Activated B cell treated with CpG ODN at 0.5 μM for 24 hours (primary cell): ENCODE results near the gene PRKCE. TPM values are rescaled to one million over a fixed set of nuclear protein-coding genes. Genes with fewer than 3 reads are reported as not detected.
A peak's percentile ranks its signal among the peaks of the same experiment; 100 is the strongest.

Experiments
- ATAC-seq: fragments of 200-7000 bp; cut with Tn5 transposase; one replicate; pipeline ENCODE4 v1.10.0; 2021; ENCODE audit warnings: low read depth, mild to moderate bottlenecking, moderate library complexity
- CTCF ChIA-PET: fragments of 350-600 bp; sonication (Branson Sonifier 250); formaldehyde crosslinking; loops from one replicate; lab custom pipeline; 2021; ENCODE audit warnings: antibody characterized with exemption; lab: Charles Lee
- POLR2A ChIA-PET: fragments of 350-600 bp; sonication (Branson Sonifier 250); formaldehyde crosslinking; loops from one replicate; lab custom pipeline; 2021; ENCODE audit warnings: antibody characterized with exemption; lab: Charles Lee
- DNase-seq: peaks from one replicate; pipeline ENCODE4 v3.0.0; 2022
- H3K27ac Mint-ChIP-seq: one replicate; pipeline ENCODE4 v1.8.0; 2020; ENCODE audit warnings: mixed read lengths
- H3K27me3 Mint-ChIP-seq: one replicate; pipeline ENCODE4 v1.8.0; 2021; ENCODE audit warnings: mixed read lengths
- H3K36me3 Mint-ChIP-seq: one replicate; pipeline ENCODE4 v1.8.0; 2021; ENCODE audit warnings: low read depth, mixed read lengths
- H3K4me1 Mint-ChIP-seq: one replicate; pipeline ENCODE4 v1.8.0; 2021; ENCODE audit warnings: mixed read lengths
- H3K4me3 Mint-ChIP-seq: one replicate; pipeline ENCODE4 v1.8.0; 2020; ENCODE audit warnings: mild to moderate bottlenecking, mixed read lengths
- H3K9me3 Mint-ChIP-seq: one replicate; pipeline ENCODE4 v1.8.0; 2020; ENCODE audit warnings: mixed read lengths
- intact Hi-C: fragments of 100-400 bp; cut with micrococcal nuclease; formaldehyde crosslinking; loops from one replicate; pipeline ENCODE4 v1.15.1; 2024
- total RNA-seq: library from RNA; stranded (reverse); gene quantifications from 2 replicates; pipeline ENCODE4 v1.2.3, GENCODE V29; 2022
- TF ChIP-seq, protein P1 (sequence below): fragments of 200-600 bp; IDR thresholded peaks from one replicate; pipeline ENCODE4 v1.8.0; 2022; ENCODE audit warnings: antibody characterized with exemption, mild to moderate bottlenecking

Gene PRKCE
- total RNA-seq, 1 donor from 2014 or later, result 53.8 TPM

DNA sequence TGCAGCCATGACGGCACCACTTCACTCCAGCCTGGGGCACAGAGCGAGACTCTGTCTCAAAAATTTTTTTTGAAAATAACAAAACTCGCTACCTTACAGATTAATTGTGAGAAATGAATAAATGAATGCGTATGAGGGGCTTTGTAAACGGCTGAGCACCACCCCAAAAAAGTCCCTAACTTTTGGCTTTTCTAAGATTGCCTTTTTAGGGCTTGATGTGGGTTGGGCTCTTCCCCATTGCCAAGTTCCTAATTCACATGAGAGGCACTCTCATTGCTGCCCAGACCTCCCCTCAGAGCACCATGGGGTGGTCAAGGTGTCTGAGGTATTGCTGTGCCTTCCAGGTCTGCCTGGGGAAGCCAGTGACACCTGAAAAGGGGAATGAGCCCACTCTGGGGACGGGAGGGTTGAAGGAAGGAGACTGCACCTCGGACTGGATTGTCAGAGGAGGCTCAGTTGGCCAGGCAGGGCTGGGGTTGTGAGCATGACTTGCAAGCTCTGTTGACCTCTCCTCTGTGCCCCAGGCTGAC, 186.4 kb downstream of the PRKCE start:
- Mint-ChIP-seq H3K36me3 (no peaks in the 10 kb centered on the region), H3K27me3 (no peaks in the 10 kb centered on the region), H3K27ac (peak overlapping the region; percentile 42), H3K4me1 (peaks cover 96% of the 10 kb centered on the region), H3K4me3 (no peak overlapping the region), H3K9me3 (no peaks in the 10 kb centered on the region)
- ATAC-seq (no peak), DNase-seq (no peak)
- CTCF ChIA-PET, result interaction anchor here (1.2 to 2.1 kb wide), 3 partner anchors 59 to 188 kb away, joined by 3 to 8 read pairs (median 4); no protein-coding TSS in a partner anchor
- intact Hi-C loops, result loop anchor here (1.0 to 5.0 kb wide), 5 partner anchors 61 to 195 kb away; no protein-coding TSS in a partner anchor
- POLR2A ChIA-PET, result interaction anchor here (1.2 to 2.5 kb wide), 2 partner anchors 12 to 108 kb away, joined by 3 to 10 read pairs; no protein-coding TSS in a partner anchor
- TF ChIP-seq, protein P1, sequence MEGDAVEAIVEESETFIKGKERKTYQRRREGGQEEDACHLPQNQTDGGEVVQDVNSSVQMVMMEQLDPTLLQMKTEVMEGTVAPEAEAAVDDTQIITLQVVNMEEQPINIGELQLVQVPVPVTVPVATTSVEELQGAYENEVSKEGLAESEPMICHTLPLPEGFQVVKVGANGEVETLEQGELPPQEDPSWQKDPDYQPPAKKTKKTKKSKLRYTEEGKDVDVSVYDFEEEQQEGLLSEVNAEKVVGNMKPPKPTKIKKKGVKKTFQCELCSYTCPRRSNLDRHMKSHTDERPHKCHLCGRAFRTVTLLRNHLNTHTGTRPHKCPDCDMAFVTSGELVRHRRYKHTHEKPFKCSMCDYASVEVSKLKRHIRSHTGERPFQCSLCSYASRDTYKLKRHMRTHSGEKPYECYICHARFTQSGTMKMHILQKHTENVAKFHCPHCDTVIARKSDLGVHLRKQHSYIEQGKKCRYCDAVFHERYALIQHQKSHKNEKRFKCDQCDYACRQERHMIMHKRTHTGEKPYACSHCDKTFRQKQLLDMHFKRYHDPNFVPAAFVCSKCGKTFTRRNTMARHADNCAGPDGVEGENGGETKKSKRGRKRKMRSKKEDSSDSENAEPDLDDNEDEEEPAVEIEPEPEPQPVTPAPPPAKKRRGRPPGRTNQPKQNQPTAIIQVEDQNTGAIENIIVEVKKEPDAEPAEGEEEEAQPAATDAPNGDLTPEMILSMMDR, result no peak

DNA sequence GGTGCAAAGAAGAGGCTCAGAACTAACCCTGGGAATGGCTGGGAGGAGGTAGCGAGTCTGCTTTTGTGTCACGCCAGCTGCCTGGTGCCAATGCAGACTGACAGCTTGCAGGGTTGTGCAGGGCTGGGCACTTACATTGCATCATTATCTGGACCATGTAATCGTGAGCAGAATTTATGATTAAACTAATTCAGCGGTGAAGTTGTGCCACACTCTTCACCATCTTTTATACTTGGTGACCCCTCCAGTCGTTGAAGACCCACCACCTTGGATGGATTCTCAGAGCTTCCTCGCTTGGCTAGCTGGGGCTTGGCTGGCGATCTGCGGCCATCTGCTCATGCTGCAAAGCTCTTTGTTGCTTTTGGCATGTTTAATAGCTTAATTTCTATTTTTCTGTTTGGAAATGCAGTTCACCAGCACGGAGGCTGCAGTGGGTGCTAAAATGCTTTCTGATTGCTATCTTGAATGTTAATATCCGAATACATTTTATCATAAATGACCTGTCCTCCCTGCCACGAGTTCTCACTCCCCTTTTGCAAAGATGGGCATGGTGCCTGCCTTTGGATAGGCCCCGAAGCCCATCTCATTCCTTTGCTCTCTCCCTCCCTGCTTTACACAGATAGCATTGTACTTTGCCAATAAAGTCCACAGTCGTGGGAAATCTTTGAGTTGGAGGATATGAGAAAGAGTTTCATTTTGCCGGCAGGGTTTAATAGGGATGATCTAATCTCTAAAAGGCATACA, 188.2 kb downstream of the PRKCE start:
- Mint-ChIP-seq H3K4me1 (peaks cover 95% of the 10 kb centered on the region), H3K4me3 (no peak overlapping the region), H3K27ac (no peak overlapping the region), H3K36me3 (peaks cover 3% of the 10 kb centered on the region), H3K27me3 (no peaks in the 10 kb centered on the region), H3K9me3 (no peaks in the 10 kb centered on the region)
- ATAC-seq (no peak), DNase-seq (no peak)
- ChIA-PET CTCF (interaction anchor here (1.5 kb wide), 1 partner anchor 61 kb away, joined by 4 read pairs; no protein-coding TSS in a partner anchor), POLR2A (interaction anchor here (1.4 kb wide), 1 partner anchor 13 kb away, joined by 7 read pairs; no protein-coding TSS in a partner anchor)
- intact Hi-C loops, result loop anchor here (5.0 kb wide), 1 partner anchor 62 kb away; no protein-coding TSS in a partner anchor
- TF ChIP-seq, protein P1, result no peak

GRCh38 chr2:45840481-45840880, 189.0 kb downstream of the PRKCE start:
- intact Hi-C loops, result no loop called here
- no peak overlapping the region for H3K27ac Mint-ChIP-seq
- POLR2A ChIA-PET, result interaction anchor here (1.4 kb wide), 1 partner anchor 13 kb away, joined by 7 read pairs; no protein-coding TSS in a partner anchor

GRCh38 chr2:45841752-45842407, 190.4 kb downstream of the PRKCE start:
- POLR2A ChIA-PET, result no interaction called here
- CTCF ChIA-PET, result interaction anchor here (1.7 kb wide), 1 partner anchor 11 kb away, joined by 5 read pairs; no protein-coding TSS in a partner anchor
- TF ChIP-seq, protein P1, result no peak

More at GRCh38 chr2:45840481-45840880, 189.0 kb downstream of the PRKCE start:
- TF ChIP-seq, protein P1, result no peak
- H3K27me3 Mint-ChIP-seq, result no peaks in the 10 kb centered on the region
- H3K4me3 Mint-ChIP-seq, result no peak overlapping the region
- DNase-seq (no peak), ATAC-seq (no peak)
- H3K36me3 Mint-ChIP-seq, result peaks cover 5% of the 10 kb centered on the region
- no peaks in the 10 kb centered on the region for H3K9me3 Mint-ChIP-seq
- peaks cover 90% of the 10 kb centered on the region for H3K4me1 Mint-ChIP-seq
- CTCF ChIA-PET, result interaction anchor here (1.0 to 1.1 kb wide), 2 partner anchors 64 to 191 kb away, joined by 3 read pairs; no protein-coding TSS in a partner anchor

More at GRCh38 chr2:45841752-45842407, 190.4 kb downstream of the PRKCE start:
- H3K27me3 Mint-ChIP-seq, result no peaks in the 10 kb centered on the region
- ATAC-seq, result no peak
- peaks cover 77% of the 10 kb centered on the region for H3K4me1 Mint-ChIP-seq
- peaks cover 19% of the 10 kb centered on the region for H3K36me3 Mint-ChIP-seq
- no peaks in the 10 kb centered on the region for H3K9me3 Mint-ChIP-seq
- intact Hi-C loops, result loop anchor here (2.0 kb wide), 2 partner anchors 19 to 47 kb away; no protein-coding TSS in a partner anchor
- peak overlapping the region; percentile 63 for H3K4me3 Mint-ChIP-seq
- no peak overlapping the region for H3K27ac Mint-ChIP-seq
- DNase-seq, result no peak
